GM04504 (cell line): ENCODE results near the gene HIVEP3.
"Not testable (repeated sequence)": the region's sequence is repeated elsewhere in the genome, so short reads cannot be mapped to it uniquely, and the experiment has no call there.

Source experiments
- DNase-seq: peaks from one replicate; pipeline ENCODE4 v3.0.0-alpha.2; 2012; ENCODE audit warnings: low read depth

The HIVEP3 gene

GRCh38 chr1:41711581-41711980 is 207.1 kb downstream of the HIVEP3 start:
- DNase-seq = no peak

- no peak for DNase-seq
Measured at GRCh38 chr1:41710980-41711379, 207.7 kb downstream of the HIVEP3 start.

GRCh38 chr1:41709873-41710272 is 208.8 kb downstream of the HIVEP3 start:
- no peak for DNase-seq

- DNase-seq = no peak
Measured at GRCh38 chr1:41709331-41709730, 209.4 kb downstream of the HIVEP3 start.

GRCh38 chr1:41708332-41708731 is 210.4 kb downstream of the HIVEP3 start:
- no peak for DNase-seq

GRCh38 chr1:41707793-41708192 is 210.9 kb downstream of the HIVEP3 start:
- DNase-seq = no peak

- no peak for DNase-seq
Measured at GRCh38 chr1:41705798-41706197, 212.9 kb downstream of the HIVEP3 start.

GRCh38 chr1:41704196-41704595 is 214.5 kb downstream of the HIVEP3 start:
- no peak for DNase-seq

GRCh38 chr1:41702771-41703170 is 216.0 kb downstream of the HIVEP3 start:
- DNase-seq = no peak

- DNase-seq = no peak
Measured at GRCh38 chr1:41700986-41701535, 217.7 kb downstream of the HIVEP3 start.

GRCh38 chr1:41700581-41700980 is 218.1 kb downstream of the HIVEP3 start:
- DNase-seq = no peak

- DNase-seq = no peak
Measured at GRCh38 chr1:41699861-41700248, 218.9 kb downstream of the HIVEP3 start.

GRCh38 chr1:41698916-41699860 is 219.5 kb downstream of the HIVEP3 start:
- no peak for DNase-seq

GRCh38 chr1:41696381-41696780 is 222.3 kb downstream of the HIVEP3 start:
- no peak for DNase-seq

- no peak for DNase-seq
Measured at GRCh38 chr1:41695118-41695745, 223.5 kb downstream of the HIVEP3 start.

GRCh38 chr1:41691966-41692365 is 226.8 kb downstream of the HIVEP3 start:
- not testable (repeated sequence) for DNase-seq

- no peak for DNase-seq
Measured at GRCh38 chr1:41691424-41691823, 227.3 kb downstream of the HIVEP3 start.

- DNase-seq = no peak
Measured at GRCh38 chr1:41690331-41690730, 228.4 kb downstream of the HIVEP3 start.

- DNase-seq = no peak
Measured at GRCh38 chr1:41689558-41689981, 229.2 kb downstream of the HIVEP3 start.

GRCh38 chr1:41689139-41689538 is 229.6 kb downstream of the HIVEP3 start:
- DNase-seq = no peak

- DNase-seq = no peak
Measured at GRCh38 chr1:41687007-41687406, 231.7 kb downstream of the HIVEP3 start.

- DNase-seq = no peak
Measured at GRCh38 chr1:41683681-41684500, 234.8 kb downstream of the HIVEP3 start.
